Spinal cord (tissue), 10 donors: ENCODE results near the gene SETMAR. TPM values are rescaled to one million over a fixed set of nuclear protein-coding genes. Genes with fewer than 3 reads are reported as not detected.

ENCODE experiments used
- DNase-seq, 6 donors: peaks; one replicate each; pipeline versions ENCODE4 v3.0.0 to v3.0.0-alpha.2; 2013 to 2015; ENCODE audit warnings: low spot score in 6 of 6, low read depth in 4 of 6
- H3K27ac ChIP-seq: one replicate; pipeline ENCODE4 v1.5.1; 2013; ENCODE audit warnings: low read depth, low read length, control low read depth
- H3K27me3 ChIP-seq: one replicate; pipeline ENCODE4 v1.6.1; 2013; ENCODE audit warnings: low read length; ENCODE audit not compliant: control insufficient read depth, insufficient read depth
- H3K36me3 ChIP-seq: one replicate; pipeline ENCODE4 v1.6.1; 2013; ENCODE audit warnings: low read length; ENCODE audit not compliant: control insufficient read depth, insufficient read depth
- H3K4me1 ChIP-seq: one replicate; pipeline ENCODE4 v1.6.1; 2013; ENCODE audit warnings: low read length; ENCODE audit not compliant: control insufficient read depth, insufficient read depth
- H3K4me3 ChIP-seq: one replicate; pipeline ENCODE4 v1.5.1; 2013; ENCODE audit warnings: low read depth, low read length, control low read depth
- H3K9me3 ChIP-seq: one replicate; pipeline ENCODE4 v1.6.1; 2013; ENCODE audit warnings: low read length; ENCODE audit not compliant: control insufficient read depth, insufficient read depth
- WGBS: methylation state at CpG from one replicate; pipeline ENCODE4 v1.1.5; 2013; ENCODE audit warnings: missing lambda C conversion rate; ENCODE audit not compliant: insufficient coverage; 5-methylcytosine and 5-hydroxymethylcytosine counted together
- polyA plus RNA-seq, 2 donors: library from polyadenylated mRNA; unstranded; fragments of 120-200 nt; gene quantifications; one replicate each; pipeline ENCODE4 v1.2.1, GENCODE V29; 2013; ENCODE audit not compliant: insufficient read length in 2 of 2
- total RNA-seq, 2 donors: library from RNA; depleted of rRNA in 1 of 2; stranded (reverse); fragments of 120-200 nt in 1 of 2; fragments of >200 nt in 1 of 2; gene quantifications; one replicate each; pipeline versions ENCODE4 v1.2.3 to v1.2.4, GENCODE V29; 2013 to 2014
- donor health status: healthy.

SETMAR gene
- total and polyA plus RNA-seq, 4 donors = 19.1 to 28.4 (median 21.2) TPM

GRCh38 chr3:4358273-4358672 lies 55.1 kb downstream of the SETMAR start:
- H3K27me3 ChIP-seq = no peaks in the 10 kb centered on the region
- H3K9me3 ChIP-seq = no peaks in the 10 kb centered on the region
- 100% methylated on average over 1 of the region's 4 CpGs for WGBS
- no peak for DNase-seq
- peaks cover 7% of the 10 kb centered on the region for H3K4me1 ChIP-seq
- peaks cover 3% of the 10 kb centered on the region for H3K36me3 ChIP-seq
- H3K4me3 ChIP-seq = no peak overlapping the region
- no peak overlapping the region for H3K27ac ChIP-seq

GRCh38 chr3:4359805-4360502 lies 56.8 kb downstream of the SETMAR start:
- 71% methylated on average over 4 of the region's 12 CpGs for WGBS
- H3K36me3 ChIP-seq = peaks cover 3% of the 10 kb centered on the region
- H3K4me3 ChIP-seq = no peak overlapping the region
- H3K27ac ChIP-seq = no peak overlapping the region
- H3K9me3 ChIP-seq = no peaks in the 10 kb centered on the region
- no peaks in the 10 kb centered on the region for H3K27me3 ChIP-seq
- H3K4me1 ChIP-seq = peaks cover 7% of the 10 kb centered on the region
- no peak for DNase-seq

GRCh38 chr3:4360817-4361216 lies 57.6 kb downstream of the SETMAR start:
- Histone ChIP-seq H3K27ac (no peak overlapping the region), H3K4me3 (no peak overlapping the region), H3K27me3 (no peaks in the 10 kb centered on the region), H3K9me3 (no peaks in the 10 kb centered on the region), H3K36me3 (peaks cover 3% of the 10 kb centered on the region), H3K4me1 (peaks cover 7% of the 10 kb centered on the region)
- no CpG with 5 or more reads among the region's 6 CpGs for WGBS
- DNase-seq = no peak

DNA sequence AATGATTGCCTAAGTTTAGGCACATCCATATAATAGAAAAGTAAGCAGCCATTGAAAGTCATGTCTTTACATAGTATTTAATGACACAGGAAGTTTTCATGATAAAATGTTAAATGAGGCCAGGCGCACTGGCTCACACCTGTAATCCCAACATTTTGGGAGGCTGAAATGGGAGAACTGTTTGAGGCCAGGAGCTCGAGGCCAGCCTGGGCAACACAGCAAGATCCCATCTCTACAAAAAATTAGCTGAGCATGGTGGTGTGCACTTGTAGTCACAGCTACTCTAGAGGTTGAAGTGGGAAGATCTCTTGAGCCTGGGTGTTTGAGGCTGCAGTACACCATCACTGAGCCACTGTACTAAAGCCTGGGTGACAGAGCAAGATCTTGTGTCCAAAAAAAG lies 59.4 kb downstream of the SETMAR start:
- Histone ChIP-seq H3K27me3 (no peaks in the 10 kb centered on the region), H3K27ac (no peak overlapping the region), H3K9me3 (no peaks in the 10 kb centered on the region), H3K4me1 (no peaks in the 10 kb centered on the region), H3K36me3 (peaks cover 3% of the 10 kb centered on the region), H3K4me3 (no peak overlapping the region)
- no peak for DNase-seq
- WGBS = no CpG with 5 or more reads among the region's 2 CpGs

Other genes with a start within 250 kb of the SETMAR start
- 10 to 100 TPM; 31.9 to 39.5 TPM for gene SUMF1, start 163.9 kb downstream of the SETMAR start, total RNA-seq
- gene SUMF1, start 163.9 kb downstream of the SETMAR start, polyA plus RNA-seq = 10 to 100 TPM; 13.2 to 15.7 TPM
- 10 to 100 TPM; 32.3 to 43.7 TPM for gene ITPR1, start 190.0 kb downstream of the SETMAR start, total RNA-seq
- 1 to 10 TPM; 9.3 to 9.6 TPM for gene ITPR1, start 190.0 kb downstream of the SETMAR start, polyA plus RNA-seq